Measurements from ENCODE around the gene PRSS21. TPM values are rescaled to one million over a fixed set of nuclear protein-coding genes. Genes with fewer than 3 reads are reported as not detected.

Gene PRSS21
- total RNA-seq, 1 experiment from 2014 or later, result 1.5 TPM

DNA sequence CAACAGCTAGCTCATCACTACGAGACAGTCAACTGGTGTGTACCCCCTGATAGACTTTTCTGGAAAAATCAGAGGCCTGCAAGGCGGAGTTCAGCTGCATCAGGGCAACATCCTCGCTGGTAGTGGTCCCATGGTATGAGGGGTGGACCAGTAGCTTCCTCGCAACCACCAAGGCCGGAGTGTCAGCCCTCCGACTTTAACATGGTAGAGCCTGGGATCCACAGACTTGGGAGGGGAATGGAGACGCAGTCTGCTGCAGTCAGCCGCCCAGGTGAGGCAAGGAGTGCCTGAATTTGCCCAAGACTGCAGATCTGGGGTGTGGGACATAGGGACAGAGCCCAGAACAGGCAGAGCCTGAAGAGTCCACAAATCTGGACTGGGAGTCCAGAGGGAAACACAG is 26.5 kb downstream of the PRSS21 start (continued):
- TF ChIP-seq, protein P1, sequence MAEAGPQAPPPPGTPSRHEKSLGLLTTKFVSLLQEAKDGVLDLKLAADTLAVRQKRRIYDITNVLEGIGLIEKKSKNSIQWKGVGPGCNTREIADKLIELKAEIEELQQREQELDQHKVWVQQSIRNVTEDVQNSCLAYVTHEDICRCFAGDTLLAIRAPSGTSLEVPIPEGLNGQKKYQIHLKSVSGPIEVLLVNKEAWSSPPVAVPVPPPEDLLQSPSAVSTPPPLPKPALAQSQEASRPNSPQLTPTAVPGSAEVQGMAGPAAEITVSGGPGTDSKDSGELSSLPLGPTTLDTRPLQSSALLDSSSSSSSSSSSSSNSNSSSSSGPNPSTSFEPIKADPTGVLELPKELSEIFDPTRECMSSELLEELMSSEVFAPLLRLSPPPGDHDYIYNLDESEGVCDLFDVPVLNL (CRISPR knock-in tag; IDR thresholded peaks at IDR 0.05; ENCODE audit: borderline replicate concordance, low read depth), result no peak
- TF ChIP-seq, protein P2, sequence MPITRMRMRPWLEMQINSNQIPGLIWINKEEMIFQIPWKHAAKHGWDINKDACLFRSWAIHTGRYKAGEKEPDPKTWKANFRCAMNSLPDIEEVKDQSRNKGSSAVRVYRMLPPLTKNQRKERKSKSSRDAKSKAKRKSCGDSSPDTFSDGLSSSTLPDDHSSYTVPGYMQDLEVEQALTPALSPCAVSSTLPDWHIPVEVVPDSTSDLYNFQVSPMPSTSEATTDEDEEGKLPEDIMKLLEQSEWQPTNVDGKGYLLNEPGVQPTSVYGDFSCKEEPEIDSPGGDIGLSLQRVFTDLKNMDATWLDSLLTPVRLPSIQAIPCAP (CRISPR knock-in tag; IDR thresholded peaks at IDR 0.05), result no peak
- no peak for TF ChIP-seq OVOL2 (CRISPR knock-in tag; IDR thresholded peaks at IDR 0.05; ENCODE audit: borderline replicate concordance)
- TF ChIP-seq, protein P3, sequence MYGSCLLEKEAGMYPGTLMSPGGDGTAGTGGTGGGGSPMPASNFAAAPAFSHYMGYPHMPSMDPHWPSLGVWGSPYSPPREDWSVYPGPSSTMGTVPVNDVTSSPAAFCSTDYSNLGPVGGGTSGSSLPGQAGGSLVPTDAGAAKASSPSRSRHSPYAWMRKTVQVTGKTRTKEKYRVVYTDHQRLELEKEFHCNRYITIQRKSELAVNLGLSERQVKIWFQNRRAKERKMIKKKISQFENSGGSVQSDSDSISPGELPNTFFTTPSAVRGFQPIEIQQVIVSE (CRISPR knock-in tag; IDR thresholded peaks at IDR 0.05; ENCODE audit: borderline replicate concordance), result no peak
- no peak for TF ChIP-seq EMX1 (CRISPR knock-in tag; IDR thresholded peaks at IDR 0.05)
- TF ChIP-seq JUN (CRISPR knock-in tag; IDR thresholded peaks at IDR 0.05), result no peak
- TF ChIP-seq RORB (CRISPR knock-in tag; IDR thresholded peaks at IDR 0.05), result no peak
- no peak for TF ChIP-seq RELA (CRISPR knock-in tag; IDR thresholded peaks at IDR 0.05; ENCODE audit: borderline replicate concordance)
- no peak for TF ChIP-seq SMAD3 (CRISPR knock-in tag; IDR thresholded peaks at IDR 0.05; ENCODE audit: borderline replicate concordance)
- TF ChIP-seq ZNF263 (CRISPR knock-in tag; IDR thresholded peaks at IDR 0.05; ENCODE audit: low read depth), result no peak
- TF ChIP-seq, protein P4, sequence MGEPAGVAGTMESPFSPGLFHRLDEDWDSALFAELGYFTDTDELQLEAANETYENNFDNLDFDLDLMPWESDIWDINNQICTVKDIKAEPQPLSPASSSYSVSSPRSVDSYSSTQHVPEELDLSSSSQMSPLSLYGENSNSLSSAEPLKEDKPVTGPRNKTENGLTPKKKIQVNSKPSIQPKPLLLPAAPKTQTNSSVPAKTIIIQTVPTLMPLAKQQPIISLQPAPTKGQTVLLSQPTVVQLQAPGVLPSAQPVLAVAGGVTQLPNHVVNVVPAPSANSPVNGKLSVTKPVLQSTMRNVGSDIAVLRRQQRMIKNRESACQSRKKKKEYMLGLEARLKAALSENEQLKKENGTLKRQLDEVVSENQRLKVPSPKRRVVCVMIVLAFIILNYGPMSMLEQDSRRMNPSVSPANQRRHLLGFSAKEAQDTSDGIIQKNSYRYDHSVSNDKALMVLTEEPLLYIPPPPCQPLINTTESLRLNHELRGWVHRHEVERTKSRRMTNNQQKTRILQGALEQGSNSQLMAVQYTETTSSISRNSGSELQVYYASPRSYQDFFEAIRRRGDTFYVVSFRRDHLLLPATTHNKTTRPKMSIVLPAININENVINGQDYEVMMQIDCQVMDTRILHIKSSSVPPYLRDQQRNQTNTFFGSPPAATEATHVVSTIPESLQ (CRISPR knock-in tag; IDR thresholded peaks at IDR 0.05), result no peak
- TF ChIP-seq NFYB (CRISPR knock-in tag; conservative IDR thresholded peaks at IDR 0.05; ENCODE audit: low read depth), result no peak
- no peak for TF ChIP-seq SOX15 (CRISPR knock-in tag; IDR thresholded peaks at IDR 0.05)
- no peak for TF ChIP-seq GABPB1 (CRISPR knock-in tag; IDR thresholded peaks at IDR 0.05)

DNA sequence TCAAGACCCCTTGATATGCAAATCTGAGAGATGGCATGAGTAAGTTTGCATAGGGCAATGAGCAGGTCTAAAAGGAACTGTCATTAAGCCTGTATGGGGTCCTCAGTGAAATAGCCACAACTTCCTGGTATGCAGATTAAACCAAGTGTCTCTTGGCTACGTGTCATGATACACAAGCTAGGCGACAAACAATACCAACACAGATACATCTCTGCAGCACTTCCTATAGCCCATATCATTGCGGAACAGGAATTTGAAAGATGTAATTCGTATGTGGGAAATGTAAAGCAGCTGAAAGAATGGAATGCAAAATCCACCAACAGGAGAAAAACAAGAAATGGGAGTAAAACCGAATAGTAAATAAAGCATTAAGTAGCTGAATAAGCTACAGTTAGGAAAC is 28.1 kb downstream of the PRSS21 start:
- TF ChIP-seq KAT7 (CRISPR knock-in tag; IDR thresholded peaks at IDR 0.05; ENCODE audit: borderline replicate concordance), result no peak
- TF ChIP-seq NR3C1 (CRISPR knock-in tag; conservative IDR thresholded peaks at IDR 0.05; ENCODE audit: low read depth), result no peak
- TF ChIP-seq CBFB (CRISPR knock-in tag; IDR thresholded peaks at IDR 0.05; ENCODE audit: low read depth), result no peak
- no peak for TF ChIP-seq NFE2L1 (CRISPR knock-in tag; IDR thresholded peaks at IDR 0.05)
- TF ChIP-seq, protein P3 (CRISPR knock-in tag; IDR thresholded peaks at IDR 0.05; ENCODE audit: borderline replicate concordance), result no peak
- no peak for TF ChIP-seq JAZF1 (CRISPR knock-in tag; IDR thresholded peaks at IDR 0.05)
- TF ChIP-seq SMAD4 (CRISPR knock-in tag; IDR thresholded peaks at IDR 0.05), result no peak
- no peak for TF ChIP-seq ZNF671 (CRISPR knock-in tag; IDR thresholded peaks at IDR 0.05)
- TF ChIP-seq, protein P5, sequence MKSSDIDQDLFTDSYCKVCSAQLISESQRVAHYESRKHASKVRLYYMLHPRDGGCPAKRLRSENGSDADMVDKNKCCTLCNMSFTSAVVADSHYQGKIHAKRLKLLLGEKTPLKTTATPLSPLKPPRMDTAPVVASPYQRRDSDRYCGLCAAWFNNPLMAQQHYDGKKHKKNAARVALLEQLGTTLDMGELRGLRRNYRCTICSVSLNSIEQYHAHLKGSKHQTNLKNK (CRISPR knock-in tag; IDR thresholded peaks at IDR 0.05), result no peak
- TF ChIP-seq, protein P6, sequence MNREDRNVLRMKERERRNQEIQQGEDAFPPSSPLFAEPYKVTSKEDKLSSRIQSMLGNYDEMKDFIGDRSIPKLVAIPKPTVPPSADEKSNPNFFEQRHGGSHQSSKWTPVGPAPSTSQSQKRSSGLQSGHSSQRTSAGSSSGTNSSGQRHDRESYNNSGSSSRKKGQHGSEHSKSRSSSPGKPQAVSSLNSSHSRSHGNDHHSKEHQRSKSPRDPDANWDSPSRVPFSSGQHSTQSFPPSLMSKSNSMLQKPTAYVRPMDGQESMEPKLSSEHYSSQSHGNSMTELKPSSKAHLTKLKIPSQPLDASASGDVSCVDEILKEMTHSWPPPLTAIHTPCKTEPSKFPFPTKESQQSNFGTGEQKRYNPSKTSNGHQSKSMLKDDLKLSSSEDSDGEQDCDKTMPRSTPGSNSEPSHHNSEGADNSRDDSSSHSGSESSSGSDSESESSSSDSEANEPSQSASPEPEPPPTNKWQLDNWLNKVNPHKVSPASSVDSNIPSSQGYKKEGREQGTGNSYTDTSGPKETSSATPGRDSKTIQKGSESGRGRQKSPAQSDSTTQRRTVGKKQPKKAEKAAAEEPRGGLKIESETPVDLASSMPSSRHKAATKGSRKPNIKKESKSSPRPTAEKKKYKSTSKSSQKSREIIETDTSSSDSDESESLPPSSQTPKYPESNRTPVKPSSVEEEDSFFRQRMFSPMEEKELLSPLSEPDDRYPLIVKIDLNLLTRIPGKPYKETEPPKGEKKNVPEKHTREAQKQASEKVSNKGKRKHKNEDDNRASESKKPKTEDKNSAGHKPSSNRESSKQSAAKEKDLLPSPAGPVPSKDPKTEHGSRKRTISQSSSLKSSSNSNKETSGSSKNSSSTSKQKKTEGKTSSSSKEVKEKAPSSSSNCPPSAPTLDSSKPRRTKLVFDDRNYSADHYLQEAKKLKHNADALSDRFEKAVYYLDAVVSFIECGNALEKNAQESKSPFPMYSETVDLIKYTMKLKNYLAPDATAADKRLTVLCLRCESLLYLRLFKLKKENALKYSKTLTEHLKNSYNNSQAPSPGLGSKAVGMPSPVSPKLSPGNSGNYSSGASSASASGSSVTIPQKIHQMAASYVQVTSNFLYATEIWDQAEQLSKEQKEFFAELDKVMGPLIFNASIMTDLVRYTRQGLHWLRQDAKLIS (CRISPR knock-in tag; IDR thresholded peaks at IDR 0.05; ENCODE audit: borderline replicate concordance), result no peak
- TF ChIP-seq ZNF121 (CRISPR knock-in tag; IDR thresholded peaks at IDR 0.05), result no peak
- no peak for DNase-seq (ENCODE audit: low spot score)
- peaks cover 26% of the 10 kb centered on the region for H3K9me3 Mint-ChIP-seq
- ATAC-seq, result no peak
- no peak overlapping the region for H3K27ac Mint-ChIP-seq
- H3K4me3 Mint-ChIP-seq, result no peak overlapping the region
- peaks cover 6% of the 10 kb centered on the region for H3K4me1 Mint-ChIP-seq
- H3K36me3 Mint-ChIP-seq, result no peaks in the 10 kb centered on the region
- peaks cover 40% of the 10 kb centered on the region for H3K27me3 Mint-ChIP-seq (ENCODE audit: low read depth)
- ChIA-PET POLR2A (no interaction called here), CTCF (interaction anchor here (0.6 to 2.1 kb wide), 4 partner anchors 9 to 63 kb away, joined by 3 to 16 read pairs (median 4); no protein-coding TSS in a partner anchor)

All from WTC11 (cell line).